Kasumi-1 (cell line): ENCODE measurements around the gene TMEM81.
A peak's percentile ranks its signal among the peaks of the same experiment; 100 is the strongest.

Experiments used
- DNase-seq, 2 experiments: peaks; one replicate each; lab custom pipeline; 2025; lab: John Stamatoyannopoulos, UW

The TMEM81 gene

GRCh38 chr1:205076245-205076761 is 8.0 kb downstream of the TMEM81 start:
- DNase-seq = no peak

- DNase-seq = no peak
These were observed 8.6 kb downstream of the TMEM81 start for GRCh38 chr1:205075642-205076155.

GRCh38 chr1:205074513-205074912 is 9.7 kb downstream of the TMEM81 start:
- DNase-seq = no peak

GRCh38 chr1:205074084-205074483 is 10.2 kb downstream of the TMEM81 start:
- no peak for DNase-seq

GRCh38 chr1:205073511-205073910 is 10.7 kb downstream of the TMEM81 start:
- no peak for DNase-seq

- no peak for DNase-seq
These were observed 11.4 kb downstream of the TMEM81 start for GRCh38 chr1:205072881-205073280.

- DNase-seq = no peak
These were observed 12.0 kb downstream of the TMEM81 start for GRCh38 chr1:205072286-205072685.

DNA sequence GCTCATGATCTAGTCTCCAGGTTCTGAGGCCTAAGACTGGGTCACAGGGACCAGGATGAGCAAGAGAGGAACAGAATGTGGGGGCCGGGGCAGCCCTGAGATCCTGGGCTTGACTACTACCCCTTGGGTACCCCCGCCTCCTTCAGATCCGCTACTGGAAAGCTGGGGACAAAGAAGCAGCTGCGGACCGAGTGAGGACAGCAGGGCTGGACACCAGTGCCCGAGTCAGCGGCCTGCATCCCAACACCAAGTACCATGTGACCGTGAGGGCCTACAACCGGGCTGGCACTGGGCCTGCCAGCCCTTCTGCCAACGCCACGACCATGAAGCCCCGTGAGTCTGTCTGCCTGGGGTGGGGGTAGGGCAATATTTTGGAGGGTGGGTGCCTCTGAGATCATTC is 12.5 kb downstream of the TMEM81 start:
- DNase-seq = no peak

GRCh38 chr1:205071028-205071409 is 13.2 kb downstream of the TMEM81 start:
- no peak for DNase-seq

DNA sequence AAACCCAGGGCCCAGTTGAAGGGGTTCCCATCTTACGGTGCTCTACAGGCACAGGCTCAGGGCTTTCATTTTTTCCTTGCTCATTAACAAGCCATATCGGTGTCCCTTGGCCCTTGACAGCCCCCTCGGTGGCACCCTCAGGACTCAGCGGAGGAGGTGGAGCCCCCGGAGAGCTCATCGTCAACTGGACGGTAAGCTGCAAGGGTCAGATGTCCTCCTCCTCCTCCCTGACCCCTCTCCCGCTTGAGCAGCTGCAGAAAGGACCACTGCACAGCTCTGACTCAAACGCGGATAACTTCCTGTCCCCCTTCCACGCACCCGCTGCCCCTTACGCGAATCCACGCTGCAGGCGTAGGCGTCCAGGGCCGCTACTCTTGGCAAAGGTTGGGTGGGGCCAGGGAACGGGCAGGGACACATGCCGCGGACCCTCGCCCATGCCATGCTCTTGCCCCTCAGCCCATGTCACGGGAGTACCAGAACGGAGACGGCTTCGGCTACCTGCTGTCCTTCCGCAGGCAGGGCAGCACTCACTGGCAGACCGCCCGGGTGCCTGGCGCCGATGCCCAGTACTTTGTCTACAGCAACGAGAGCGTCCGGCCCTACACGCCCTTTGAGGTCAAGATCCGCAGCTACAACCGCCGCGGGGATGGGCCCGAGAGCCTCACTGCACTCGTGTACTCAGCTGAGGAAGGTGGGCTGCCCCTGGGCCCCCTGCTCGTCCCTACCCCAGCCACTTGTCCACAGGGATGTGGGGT is 14.7 kb downstream of the TMEM81 start:
- DNase-seq = no peak

GRCh38 chr1:205068457-205069040 is 15.7 kb downstream of the TMEM81 start:
- no peak for DNase-seq

- no peak for DNase-seq
These were observed 16.3 kb downstream of the TMEM81 start for GRCh38 chr1:205068001-205068400.

DNA sequence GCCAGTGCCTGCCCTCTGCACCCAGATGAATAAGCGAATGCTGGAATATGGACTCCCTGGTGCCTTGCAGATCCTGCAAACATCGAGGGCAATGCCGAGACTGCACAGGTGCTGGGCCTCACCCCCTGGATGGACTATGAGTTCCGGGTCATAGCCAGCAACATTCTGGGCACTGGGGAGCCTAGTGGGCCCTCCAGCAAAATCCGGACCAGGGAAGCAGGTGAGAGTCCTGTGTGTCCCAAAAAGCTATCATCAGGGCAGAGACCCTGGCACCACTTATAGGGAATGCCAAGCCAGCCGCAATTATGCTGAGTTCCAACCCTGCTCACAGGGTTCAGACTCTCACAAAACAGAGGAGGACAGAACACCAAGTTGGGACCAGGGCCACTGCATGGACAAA is 17.2 kb downstream of the TMEM81 start:
- DNase-seq = no peak

DNA sequence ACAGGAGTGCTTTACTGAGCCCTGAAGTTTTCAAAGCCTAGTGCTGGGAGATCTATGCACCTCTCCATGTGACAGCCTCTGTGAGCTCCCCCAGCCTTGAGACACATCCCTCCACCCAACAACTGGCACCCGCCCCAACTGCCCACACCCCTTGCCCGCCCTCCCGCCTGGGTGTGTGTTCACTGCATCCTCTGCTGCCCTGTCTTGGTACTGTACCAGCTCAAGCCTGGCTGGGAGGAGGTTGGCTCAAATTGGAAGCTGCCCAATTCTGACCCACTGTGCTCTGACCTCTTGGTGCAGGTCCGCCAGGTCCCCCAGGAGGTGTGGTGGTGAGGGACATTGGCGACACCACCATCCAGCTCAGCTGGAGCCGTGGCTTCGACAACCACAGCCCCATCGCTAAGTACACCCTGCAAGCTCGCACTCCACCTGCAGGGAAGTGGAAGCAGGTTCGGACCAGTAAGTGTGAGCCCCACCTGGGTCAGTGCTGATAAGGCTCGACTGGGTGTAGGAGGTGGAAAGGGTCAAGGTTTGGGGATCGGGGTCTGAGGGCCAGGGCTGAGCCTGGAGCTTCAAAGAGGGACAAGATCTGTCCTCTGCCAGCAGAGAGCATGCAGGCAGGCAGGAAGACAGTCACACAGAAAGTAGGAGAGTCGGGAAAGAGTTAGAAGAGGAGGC is 18.0 kb downstream of the TMEM81 start:
- no peak for DNase-seq

GRCh38 chr1:205065666-205066065 is 18.6 kb downstream of the TMEM81 start:
- no peak for DNase-seq

- DNase-seq = no peak
These were observed 19.4 kb downstream of the TMEM81 start for GRCh38 chr1:205064741-205065316.

DNA sequence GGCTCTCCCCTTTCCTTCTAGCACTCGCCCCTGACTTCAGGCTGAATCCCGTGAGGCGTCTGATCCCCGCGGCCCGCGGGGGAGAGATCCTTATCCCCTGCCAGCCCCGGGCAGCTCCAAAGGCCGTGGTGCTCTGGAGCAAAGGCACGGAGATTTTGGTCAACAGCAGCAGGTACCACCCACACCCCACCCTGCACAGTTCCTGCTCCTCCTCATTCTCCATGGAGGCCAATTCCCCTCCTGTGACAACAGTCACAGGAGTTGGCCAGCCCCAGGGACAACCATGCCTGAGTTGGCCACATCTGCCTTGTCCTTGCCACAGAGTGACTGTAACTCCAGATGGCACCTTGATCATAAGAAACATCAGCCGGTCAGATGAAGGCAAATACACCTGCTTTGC is 20.0 kb downstream of the TMEM81 start:
- no peak for DNase-seq

DNA sequence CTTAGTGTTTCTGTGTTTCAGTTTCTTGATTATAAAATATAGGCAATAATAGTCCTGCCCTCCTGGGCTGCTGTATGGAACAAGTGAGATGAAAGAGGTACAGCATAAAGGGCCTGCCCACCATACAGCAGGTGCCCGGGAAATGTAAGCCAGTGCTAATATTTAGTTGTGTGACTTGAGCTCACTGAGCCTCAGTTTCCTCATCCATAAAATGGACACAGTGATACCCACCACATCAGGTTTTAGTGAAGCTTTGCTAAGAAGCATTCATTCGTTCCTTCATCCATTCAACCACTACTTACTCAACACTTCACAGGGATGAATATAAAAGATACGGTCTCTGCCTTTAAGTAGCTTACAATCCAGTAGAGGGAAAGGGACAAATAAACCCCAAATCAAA is 21.4 kb downstream of the TMEM81 start:
- no peak for DNase-seq

DNA sequence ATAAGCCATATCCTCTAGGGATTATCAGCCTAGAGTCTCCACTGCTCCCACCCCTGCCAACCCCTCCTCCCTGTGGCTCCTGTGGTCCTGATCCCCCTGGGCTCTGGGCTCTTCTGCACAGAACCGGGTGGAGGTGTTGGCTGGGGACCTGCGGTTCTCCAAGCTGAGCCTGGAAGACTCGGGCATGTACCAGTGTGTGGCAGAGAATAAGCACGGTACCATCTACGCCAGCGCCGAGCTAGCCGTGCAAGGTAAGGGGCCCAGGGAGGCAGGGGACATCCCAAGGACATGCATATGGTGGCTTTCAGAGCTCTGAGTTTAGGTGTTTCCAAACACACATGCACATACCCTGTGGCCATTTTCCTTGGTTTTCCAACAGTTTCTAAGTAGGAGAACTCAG is 21.9 kb downstream of the TMEM81 start:
- no peak for DNase-seq

DNA sequence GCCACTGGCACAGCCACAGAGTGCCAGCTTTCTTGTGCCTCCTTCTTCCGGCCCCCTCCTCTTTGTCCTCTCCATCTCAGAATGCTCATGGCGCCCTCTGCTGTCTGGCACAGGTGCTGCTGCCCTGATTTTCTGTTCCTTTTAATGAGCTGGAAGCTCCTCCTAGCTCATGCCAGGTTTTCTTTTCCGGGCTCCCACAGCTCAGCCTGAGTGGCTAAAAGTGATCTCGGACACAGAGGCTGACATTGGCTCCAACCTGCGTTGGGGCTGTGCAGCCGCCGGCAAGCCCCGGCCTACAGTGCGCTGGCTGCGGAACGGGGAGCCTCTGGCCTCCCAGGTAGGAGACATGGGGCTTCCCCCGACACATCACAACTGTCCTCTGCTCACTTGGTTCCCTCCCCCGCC is 22.6 kb downstream of the TMEM81 start:
- peak; percentile 59 to 75 for DNase-seq

DNA sequence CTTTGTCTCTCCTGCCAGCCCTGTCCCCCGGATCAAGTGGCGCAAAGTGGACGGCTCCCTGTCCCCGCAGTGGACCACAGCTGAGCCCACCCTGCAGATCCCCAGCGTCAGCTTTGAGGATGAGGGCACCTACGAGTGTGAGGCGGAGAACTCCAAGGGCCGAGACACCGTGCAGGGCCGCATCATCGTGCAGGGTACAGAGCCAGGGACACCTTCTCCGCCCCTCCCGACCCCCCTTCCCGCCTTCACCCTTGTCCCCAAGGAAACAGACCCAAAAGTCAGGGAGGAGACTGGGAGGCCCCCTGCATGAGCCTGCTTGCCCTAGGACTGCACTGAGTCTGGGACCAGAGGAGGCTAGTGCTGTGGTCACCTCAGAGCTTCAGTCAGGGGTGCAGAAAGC is 23.0 kb downstream of the TMEM81 start:
- no peak for DNase-seq

GRCh38 chr1:205060746-205061145 is 23.5 kb downstream of the TMEM81 start:
- DNase-seq = no peak

DNA sequence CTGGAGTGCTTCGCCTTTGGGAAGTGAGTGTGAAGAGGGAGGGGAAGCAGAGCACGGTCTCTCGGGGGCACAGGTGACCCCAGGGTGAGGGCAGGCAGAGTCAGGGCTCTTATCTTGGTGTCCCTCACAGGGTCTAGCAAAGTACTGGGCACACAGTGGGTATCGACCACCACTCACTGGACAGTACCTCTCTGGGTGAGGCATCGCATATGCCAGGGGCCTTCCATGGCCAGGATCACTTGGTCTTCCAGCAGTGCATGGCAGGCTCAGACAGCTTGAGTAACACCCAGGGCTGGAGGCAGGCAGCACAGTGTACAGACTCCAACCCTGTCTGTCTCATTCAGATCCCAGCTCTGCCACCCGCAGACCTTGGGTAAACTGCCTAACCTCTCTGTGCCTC is 24.6 kb downstream of the TMEM81 start:
- no peak for DNase-seq
